Skeletal muscle tissue (tissue), 5 donors: ENCODE measurements around the gene WDR13. TPM values are rescaled to one million over a fixed set of nuclear protein-coding genes. Genes with fewer than 3 reads are reported as not detected.
A peak's percentile ranks its signal among the peaks of the same experiment; 100 is the strongest.
"Not testable (repeated sequence)": the region's sequence is repeated elsewhere in the genome, so short reads cannot be mapped to it uniquely, and the experiment has no call there.

Experiments
- H3K27ac ChIP-seq: one replicate; pipeline ENCODE4 v1.7.0; 2013; ENCODE audit warnings: mild to moderate bottlenecking, low read depth, low read length, inconsistent platforms
- H3K27me3 ChIP-seq, 3 donors: one replicate each; pipeline ENCODE4 v1.7.0; 2013; ENCODE audit warnings: low read length in 3 of 3; ENCODE audit not compliant: control insufficient read depth in 3 of 3, insufficient read depth in 3 of 3
- H3K36me3 ChIP-seq, 3 donors: one replicate each; pipeline ENCODE4 v1.7.0; 2013; ENCODE audit warnings: low read length in 3 of 3; ENCODE audit not compliant: control insufficient read depth in 3 of 3, insufficient read depth in 3 of 3
- H3K4me1 ChIP-seq, 3 donors: one replicate each; pipeline ENCODE4 v1.7.0; 2013; ENCODE audit warnings: low read length in 3 of 3, mild to moderate bottlenecking in 3 of 3; ENCODE audit not compliant: control insufficient read depth in 3 of 3, insufficient read depth in 3 of 3
- H3K4me3 ChIP-seq, 3 donors: one replicate each; pipeline ENCODE4 v1.7.0; 2013; ENCODE audit warnings: low read length in 3 of 3
- H3K9ac ChIP-seq, 3 donors: one replicate each; pipeline ENCODE4 v1.7.0; 2013; ENCODE audit warnings: low read length in 3 of 3, mild to moderate bottlenecking in 3 of 3, moderate library complexity in 2 of 3, low read depth in 1 of 3
- H3K9me3 ChIP-seq, 3 donors: one replicate each; pipeline ENCODE4 v1.7.0; 2013; ENCODE audit warnings: low read length in 3 of 3; ENCODE audit not compliant: control insufficient read depth in 3 of 3
- small RNA-seq: library from RNA; depleted of rRNA; stranded (forward); fragments of <200 nt; gene quantifications from one replicate; pipeline ENCODE3, GENCODE V24; 2014
- total RNA-seq: library from RNA; depleted of rRNA; stranded (reverse); fragments of >200 nt; gene quantifications from one replicate; pipeline ENCODE4 v1.2.3, GENCODE V29; 2014
- donor health status: Osteomylitis.

Gene WDR13
- total RNA-seq, 1 donor from 2014 or later = 50.6 TPM

- H3K4me3 ChIP-seq = no peak overlapping the region
- no peaks in the 10 kb centered on the region for H3K9me3 ChIP-seq
- no peaks in the 10 kb centered on the region for H3K27me3 ChIP-seq
- H3K36me3 ChIP-seq = no peaks in the 10 kb centered on the region
- no peak overlapping the region for H3K9ac ChIP-seq
- peak overlapping the region; percentile 46 for H3K27ac ChIP-seq
- peaks cover 0 to 4% (median 3%) of the 10 kb centered on the region in 3 donors for H3K4me1 ChIP-seq
These were observed 51.1 kb downstream of the WDR13 start for GRCh38 chrX:48648336-48648751.

GRCh38 chrX:48649102-48649501 lies 51.8 kb downstream of the WDR13 start:
- no peaks in the 10 kb centered on the region for H3K36me3 ChIP-seq
- H3K9me3 ChIP-seq = no peaks in the 10 kb centered on the region
- peak overlapping the region; percentile 46 for H3K27ac ChIP-seq
- peaks cover 0 to 4% (median 3%) of the 10 kb centered on the region in 3 donors for H3K4me1 ChIP-seq
- H3K4me3 ChIP-seq = no peak overlapping the region
- no peaks in the 10 kb centered on the region for H3K27me3 ChIP-seq
- H3K9ac ChIP-seq = no peak overlapping the region

- H3K4me1 ChIP-seq, H3K9ac ChIP-seq, H3K27ac ChIP-seq, H3K27me3 ChIP-seq, H3K36me3 ChIP-seq, H3K4me3 ChIP-seq, H3K9me3 ChIP-seq: not testable (repeated sequence)
These were observed 54.8 kb downstream of the WDR13 start for GRCh38 chrX:48652055-48652579.

- H3K36me3 ChIP-seq, H3K27me3 ChIP-seq, H3K4me1 ChIP-seq, H3K4me3 ChIP-seq, H3K27ac ChIP-seq, H3K9me3 ChIP-seq, H3K9ac ChIP-seq: not testable (repeated sequence)
These were observed 57.5 kb downstream of the WDR13 start for GRCh38 chrX:48654746-48655145.

Small RNA genes within 50 kb of the gene (small RNA-seq; reads per million reads assigned to genes)
- not detected for gene MRPL32P1

Other genes with a start within 250 kb of the WDR13 start
- gene SSX3, start 240.8 kb upstream of the WDR13 start, total RNA-seq = not detected
- not detected for gene SSX4, start 214.0 kb upstream of the WDR13 start, total RNA-seq
- gene SSX4B, start 185.5 kb upstream of the WDR13 start, total RNA-seq = not detected
- 6.3 TPM for gene SLC38A5, start 127.2 kb upstream of the WDR13 start, total RNA-seq
- 20.9 TPM for gene FTSJ1, start 121.3 kb upstream of the WDR13 start, total RNA-seq
- gene PORCN, start 88.5 kb upstream of the WDR13 start, total RNA-seq = 1.0 TPM
- gene EBP, start 75.7 kb upstream of the WDR13 start, total RNA-seq = 21.4 TPM
- gene TBC1D25, start 57.8 kb upstream of the WDR13 start, total RNA-seq = 2.1 TPM
- gene RBM3, start 23.0 kb upstream of the WDR13 start, total RNA-seq = 196 TPM
- gene WAS, start 86.3 kb downstream of the WDR13 start, total RNA-seq = 1.0 TPM
- 2.6 TPM for gene SUV39H1, start 99.2 kb downstream of the WDR13 start, total RNA-seq
- not detected for gene GLOD5, start 164.3 kb downstream of the WDR13 start, total RNA-seq
- 1.6 TPM for gene GATA1, start 189.1 kb downstream of the WDR13 start, total RNA-seq
- gene HDAC6, start 204.6 kb downstream of the WDR13 start, total RNA-seq = 79.3 TPM
- not detected for gene ERAS, start 229.0 kb downstream of the WDR13 start, total RNA-seq
- not detected for gene PCSK1N, start 238.1 kb downstream of the WDR13 start, total RNA-seq